ENCODE data around the gene HLA-DOB. TPM values are rescaled to one million over a fixed set of nuclear protein-coding genes. Genes with fewer than 3 reads are reported as not detected.

HLA-DOB gene
- total and polyA plus RNA-seq, 2 of the 13 experiments (the other 11 are each of a cell fraction or from before 2014, with no cell fraction given): not detected

- TF ChIP-seq KDM4B (CRISPR knock-in tag; IDR thresholded peaks at IDR 0.05): no peak
- TF ChIP-seq ZIK1 (CRISPR knock-in tag; IDR thresholded peaks at IDR 0.05; ENCODE audit: borderline replicate concordance, low read depth): 0 out of 2 replicates have a peak, but pooled peaks have one; percentile 24
- TF ChIP-seq DPF2 (CRISPR knock-in tag; IDR thresholded peaks at IDR 0.05; ENCODE audit: borderline replicate concordance, low read depth): no peak
- no peak for TF ChIP-seq SIN3B (IDR thresholded peaks at IDR 0.05; ENCODE audit: low read length)
- TF ChIP-seq ZBTB20 (CRISPR knock-in tag; IDR thresholded peaks at IDR 0.05; ENCODE audit: borderline replicate concordance, low read depth): peak; percentile 21; the same call in 1 of the 2 replicates
- no peak for TF ChIP-seq ZNF546 (CRISPR knock-in tag; conservative IDR thresholded peaks at IDR 0.05)
- TF ChIP-seq IRF9 (CRISPR knock-in tag; IDR thresholded peaks at IDR 0.05; ENCODE audit: borderline replicate concordance): peak; percentile 74
- no peak for TF ChIP-seq ATF7 (IDR thresholded peaks at IDR 0.05)
- no peak; the same call in 1 of the 2 replicates for TF ChIP-seq ATF7 (CRISPR knock-in tag; IDR thresholded peaks at IDR 0.05)
- TF ChIP-seq ZNF83 (CRISPR knock-in tag; IDR thresholded peaks at IDR 0.05; ENCODE audit: borderline replicate concordance): no peak
- no peak for TF ChIP-seq ZNF660 (CRISPR knock-in tag; IDR thresholded peaks at IDR 0.05; ENCODE audit: borderline replicate concordance, low read depth)
- TF ChIP-seq, protein P1, sequence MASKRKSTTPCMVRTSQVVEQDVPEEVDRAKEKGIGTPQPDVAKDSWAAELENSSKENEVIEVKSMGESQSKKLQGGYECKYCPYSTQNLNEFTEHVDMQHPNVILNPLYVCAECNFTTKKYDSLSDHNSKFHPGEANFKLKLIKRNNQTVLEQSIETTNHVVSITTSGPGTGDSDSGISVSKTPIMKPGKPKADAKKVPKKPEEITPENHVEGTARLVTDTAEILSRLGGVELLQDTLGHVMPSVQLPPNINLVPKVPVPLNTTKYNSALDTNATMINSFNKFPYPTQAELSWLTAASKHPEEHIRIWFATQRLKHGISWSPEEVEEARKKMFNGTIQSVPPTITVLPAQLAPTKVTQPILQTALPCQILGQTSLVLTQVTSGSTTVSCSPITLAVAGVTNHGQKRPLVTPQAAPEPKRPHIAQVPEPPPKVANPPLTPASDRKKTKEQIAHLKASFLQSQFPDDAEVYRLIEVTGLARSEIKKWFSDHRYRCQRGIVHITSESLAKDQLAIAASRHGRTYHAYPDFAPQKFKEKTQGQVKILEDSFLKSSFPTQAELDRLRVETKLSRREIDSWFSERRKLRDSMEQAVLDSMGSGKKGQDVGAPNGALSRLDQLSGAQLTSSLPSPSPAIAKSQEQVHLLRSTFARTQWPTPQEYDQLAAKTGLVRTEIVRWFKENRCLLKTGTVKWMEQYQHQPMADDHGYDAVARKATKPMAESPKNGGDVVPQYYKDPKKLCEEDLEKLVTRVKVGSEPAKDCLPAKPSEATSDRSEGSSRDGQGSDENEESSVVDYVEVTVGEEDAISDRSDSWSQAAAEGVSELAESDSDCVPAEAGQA (IDR thresholded peaks at IDR 0.05; ENCODE audit: low read depth): no peak; the same call in 1 of the 2 replicates
- TF ChIP-seq, protein P1 (CRISPR knock-in tag; IDR thresholded peaks at IDR 0.05; ENCODE audit: borderline replicate concordance): peak; percentile 67
- TF ChIP-seq TFDP1 (CRISPR knock-in tag; IDR thresholded peaks at IDR 0.05; ENCODE audit: borderline replicate concordance): peak; percentile 80; the same call in 1 of the 2 replicates
- TF ChIP-seq KAT2B (IDR thresholded peaks at IDR 0.05; ENCODE audit: borderline replicate concordance, low read depth, low read length): no peak
- TF ChIP-seq, protein P2, sequence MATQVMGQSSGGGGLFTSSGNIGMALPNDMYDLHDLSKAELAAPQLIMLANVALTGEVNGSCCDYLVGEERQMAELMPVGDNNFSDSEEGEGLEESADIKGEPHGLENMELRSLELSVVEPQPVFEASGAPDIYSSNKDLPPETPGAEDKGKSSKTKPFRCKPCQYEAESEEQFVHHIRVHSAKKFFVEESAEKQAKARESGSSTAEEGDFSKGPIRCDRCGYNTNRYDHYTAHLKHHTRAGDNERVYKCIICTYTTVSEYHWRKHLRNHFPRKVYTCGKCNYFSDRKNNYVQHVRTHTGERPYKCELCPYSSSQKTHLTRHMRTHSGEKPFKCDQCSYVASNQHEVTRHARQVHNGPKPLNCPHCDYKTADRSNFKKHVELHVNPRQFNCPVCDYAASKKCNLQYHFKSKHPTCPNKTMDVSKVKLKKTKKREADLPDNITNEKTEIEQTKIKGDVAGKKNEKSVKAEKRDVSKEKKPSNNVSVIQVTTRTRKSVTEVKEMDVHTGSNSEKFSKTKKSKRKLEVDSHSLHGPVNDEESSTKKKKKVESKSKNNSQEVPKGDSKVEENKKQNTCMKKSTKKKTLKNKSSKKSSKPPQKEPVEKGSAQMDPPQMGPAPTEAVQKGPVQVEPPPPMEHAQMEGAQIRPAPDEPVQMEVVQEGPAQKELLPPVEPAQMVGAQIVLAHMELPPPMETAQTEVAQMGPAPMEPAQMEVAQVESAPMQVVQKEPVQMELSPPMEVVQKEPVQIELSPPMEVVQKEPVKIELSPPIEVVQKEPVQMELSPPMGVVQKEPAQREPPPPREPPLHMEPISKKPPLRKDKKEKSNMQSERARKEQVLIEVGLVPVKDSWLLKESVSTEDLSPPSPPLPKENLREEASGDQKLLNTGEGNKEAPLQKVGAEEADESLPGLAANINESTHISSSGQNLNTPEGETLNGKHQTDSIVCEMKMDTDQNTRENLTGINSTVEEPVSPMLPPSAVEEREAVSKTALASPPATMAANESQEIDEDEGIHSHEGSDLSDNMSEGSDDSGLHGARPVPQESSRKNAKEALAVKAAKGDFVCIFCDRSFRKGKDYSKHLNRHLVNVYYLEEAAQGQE (IDR thresholded peaks at IDR 0.05; ENCODE audit: borderline replicate concordance in 1 of 2, low read depth in 1 of 2, low read length in 2 of 2): peak; percentile 51 to 86
Observed at GRCh38 chr6:32853541-32854375, 37.0 kb upstream of the HLA-DOB start, which contains the start of the genes PSMB9 and TAP1 (continued).

Data from HepG2 (cell line).